ENCODE data around the gene KCNK15.
"Not testable (repeated sequence)": the region's sequence is repeated elsewhere in the genome, so short reads cannot be mapped to it uniquely, and the experiment has no call there.

KCNK15 gene

DNA sequence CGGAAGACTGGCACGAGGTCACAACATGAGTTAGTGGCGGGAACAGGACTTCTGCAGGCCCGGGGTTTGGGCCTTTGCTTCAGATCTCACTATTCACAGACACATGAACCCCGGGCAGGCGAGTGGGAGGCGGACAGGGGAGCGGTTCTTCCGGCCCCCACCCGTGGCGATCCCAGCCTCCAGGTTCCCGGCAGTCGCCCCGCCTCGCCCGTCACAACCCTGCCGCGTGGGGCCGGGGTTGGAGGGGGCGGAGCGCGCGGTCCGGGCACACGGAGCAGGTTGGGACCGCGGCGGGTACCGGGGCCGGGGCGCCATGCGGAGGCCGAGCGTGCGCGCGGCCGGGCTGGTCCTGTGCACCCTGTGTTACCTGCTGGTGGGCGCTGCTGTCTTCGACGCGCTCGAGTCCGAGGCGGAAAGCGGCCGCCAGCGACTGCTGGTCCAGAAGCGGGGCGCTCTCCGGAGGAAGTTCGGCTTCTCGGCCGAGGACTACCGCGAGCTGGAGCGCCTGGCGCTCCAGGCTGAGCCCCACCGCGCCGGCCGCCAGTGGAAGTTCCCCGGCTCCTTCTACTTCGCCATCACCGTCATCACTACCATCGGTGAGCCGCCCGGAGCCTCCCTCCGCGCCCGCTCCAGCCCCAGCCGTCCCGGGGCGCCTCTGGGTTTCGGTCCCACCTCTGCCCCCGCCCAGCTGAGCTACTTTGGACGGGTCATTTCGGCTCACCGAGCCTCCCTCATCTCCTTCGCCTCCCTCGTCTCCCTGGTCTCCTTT lies at the start of gene KCNK15:
Gene KCNK15, plus strand, starts transcription at position 268 of the 769 bp plus-strand sequence. Its CDS starts 46 bp downstream, at position 314.
- peak in 3 of 10 donors; percentile 80 to 89 (median 87) for DNase-seq
- intact Hi-C loops (cut with DNase I) = loop anchor here (2.0 to 5.0 kb wide), 2 partner anchors 67 to 121 kb away; partner anchors contain the start of gene RIMS4

DNA sequence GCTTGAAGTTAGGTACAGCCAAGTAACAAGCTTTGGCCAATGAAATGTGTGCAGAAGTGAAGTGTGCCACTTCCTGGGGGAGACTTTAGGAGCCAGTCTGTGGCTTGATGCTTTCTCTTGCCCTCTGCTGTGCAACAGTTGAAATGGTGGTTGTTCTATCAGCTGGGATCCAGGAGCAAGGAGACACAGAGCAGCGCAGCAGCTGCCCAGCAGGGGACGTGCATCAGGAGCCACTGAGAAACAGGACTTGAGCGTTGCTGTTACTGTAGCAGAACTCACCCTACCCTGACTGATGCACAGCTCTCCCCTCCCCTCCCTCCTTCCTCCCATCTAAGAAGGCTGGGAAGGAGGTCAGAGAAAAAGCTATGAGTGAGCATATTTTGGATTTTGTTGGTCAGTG lies 49.4 kb upstream of the KCNK15 start:
- DNase-seq = peak in 1 of 10 donors; percentile 36
- intact Hi-C loops (cut with DNase I) = no loop called here

DNA sequence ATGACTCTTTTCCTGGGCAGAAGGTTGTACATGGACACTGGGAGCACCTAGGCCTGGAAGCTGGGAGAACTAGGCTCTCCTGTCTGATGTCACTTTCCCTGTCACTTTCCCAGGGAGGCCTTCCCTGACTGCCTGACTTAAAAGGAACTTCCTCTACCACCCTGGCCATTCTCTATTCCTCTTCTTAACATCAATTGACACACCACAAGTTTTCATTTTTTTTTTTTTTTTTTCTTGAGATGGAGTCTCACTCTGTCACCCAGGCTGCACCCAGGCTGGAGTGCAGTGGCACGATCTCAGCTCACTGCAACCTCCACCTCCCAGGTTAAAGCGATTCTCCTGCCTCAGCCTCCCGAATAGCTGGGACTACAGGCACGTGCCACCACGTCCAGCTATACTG lies 48.6 kb upstream of the KCNK15 start:
- DNase-seq = peak in 1 of 10 donors; percentile 24
- intact Hi-C loops (cut with DNase I) = not testable (repeated sequence)

DNA sequence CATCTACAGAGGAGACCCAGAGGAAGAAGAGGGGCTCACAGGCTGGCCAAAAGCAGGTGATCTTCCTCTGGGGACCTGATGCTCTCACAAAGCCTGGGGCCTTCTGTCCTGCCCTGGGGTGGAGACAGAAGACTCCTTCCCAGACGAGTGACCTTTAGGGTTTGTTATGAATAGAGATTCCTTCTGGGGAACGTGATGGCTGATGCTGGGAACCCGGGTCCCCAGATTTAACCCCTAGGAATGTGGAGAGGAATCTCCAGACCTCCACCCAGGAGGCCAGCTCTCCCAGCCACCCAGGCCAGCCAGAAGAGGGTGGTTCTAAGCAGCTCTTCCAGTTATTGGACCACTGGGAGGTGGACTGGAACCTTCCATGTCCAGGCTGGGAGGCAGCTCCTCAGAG lies 47.3 kb upstream of the KCNK15 start:
- peak in 1 of 10 donors; percentile 39 for DNase-seq
- intact Hi-C loops (cut with DNase I) = no loop called here

DNA sequence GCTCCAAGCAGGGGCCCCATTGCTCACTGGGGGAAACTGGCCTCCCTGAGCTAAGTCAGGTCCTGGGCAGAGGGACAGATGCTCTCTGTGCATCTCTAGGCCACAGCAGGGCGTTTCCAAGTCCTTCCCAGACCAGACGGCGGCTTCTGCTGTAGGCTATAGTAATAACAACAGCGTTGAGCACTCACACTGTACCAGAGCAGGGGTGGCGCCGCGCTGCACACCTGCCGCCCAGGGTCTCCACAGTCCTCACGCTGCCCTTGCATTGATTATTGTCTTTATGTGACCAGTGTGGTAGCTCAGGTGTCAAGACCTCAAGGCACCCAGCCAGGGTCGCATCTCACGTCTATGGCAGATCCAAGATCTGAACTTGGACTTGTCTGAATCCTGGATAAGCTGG lies 45.4 kb upstream of the KCNK15 start:
- intact Hi-C loops (cut with DNase I) = no loop called here

DNA sequence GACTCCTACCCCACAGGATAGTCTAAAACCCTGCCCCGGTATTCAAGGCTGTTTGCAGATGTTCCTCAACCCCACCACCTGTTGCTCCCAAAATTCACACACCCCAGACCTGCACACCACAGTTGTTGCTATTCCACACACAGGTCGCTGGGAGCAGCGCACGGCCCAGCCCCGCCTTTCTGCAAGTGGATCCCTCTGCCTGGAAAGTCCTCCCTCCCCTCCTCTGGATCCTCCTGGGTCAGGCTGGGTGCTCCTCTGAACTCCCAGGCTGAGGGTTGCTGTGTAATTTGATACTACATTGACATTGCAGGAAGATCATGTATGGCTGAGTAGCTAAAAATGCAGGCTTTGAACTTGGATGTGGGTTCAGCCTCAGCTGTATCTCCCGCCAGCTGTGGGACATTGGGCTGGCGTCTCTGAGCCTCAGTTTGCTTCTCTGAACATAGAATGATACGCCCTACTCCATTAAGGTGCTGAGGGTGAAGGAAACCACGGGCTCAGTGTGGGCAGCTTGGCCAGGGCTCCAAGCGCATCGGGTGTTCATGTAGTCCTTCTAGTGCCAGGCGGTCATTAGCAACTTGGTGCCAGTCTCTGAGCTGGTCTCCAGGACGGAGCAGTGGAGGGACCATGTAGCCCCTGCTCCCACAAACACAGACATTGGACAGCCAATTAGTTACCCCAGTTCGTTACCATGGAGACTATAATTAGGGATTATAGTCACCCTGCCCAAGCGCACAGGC lies 44.4 kb upstream of the KCNK15 start:
- intact Hi-C loops (cut with DNase I) = no loop called here
- DNase-seq = peak in 2 of 10 donors; percentile 12 to 73

More for the DNA sequence above, 45.4 kb upstream of the KCNK15 start:
- DNase-seq = peak in 2 of 10 donors; percentile 53 to 57

DNA sequence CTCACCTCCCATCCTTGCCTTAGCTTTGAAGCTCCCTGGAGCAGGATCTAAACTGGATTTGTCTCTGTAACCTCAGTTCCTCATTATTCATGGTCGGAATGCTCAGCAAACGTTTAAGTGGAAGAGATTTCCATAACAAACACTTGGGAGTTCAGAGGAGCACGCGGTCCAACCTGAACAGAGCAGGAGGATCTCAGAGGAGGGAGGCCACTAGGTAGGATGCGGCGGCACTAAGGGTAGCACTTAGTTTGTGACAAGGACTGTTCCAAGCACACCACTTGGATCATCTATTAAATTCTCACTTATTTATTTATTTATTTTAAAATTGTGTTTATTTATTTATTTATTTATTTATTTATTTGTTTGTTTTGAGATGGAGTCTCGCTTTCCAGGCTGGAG lies 43.8 kb upstream of the KCNK15 start:
- DNase-seq = no peak
- intact Hi-C loops (cut with DNase I) = no loop called here

DNA sequence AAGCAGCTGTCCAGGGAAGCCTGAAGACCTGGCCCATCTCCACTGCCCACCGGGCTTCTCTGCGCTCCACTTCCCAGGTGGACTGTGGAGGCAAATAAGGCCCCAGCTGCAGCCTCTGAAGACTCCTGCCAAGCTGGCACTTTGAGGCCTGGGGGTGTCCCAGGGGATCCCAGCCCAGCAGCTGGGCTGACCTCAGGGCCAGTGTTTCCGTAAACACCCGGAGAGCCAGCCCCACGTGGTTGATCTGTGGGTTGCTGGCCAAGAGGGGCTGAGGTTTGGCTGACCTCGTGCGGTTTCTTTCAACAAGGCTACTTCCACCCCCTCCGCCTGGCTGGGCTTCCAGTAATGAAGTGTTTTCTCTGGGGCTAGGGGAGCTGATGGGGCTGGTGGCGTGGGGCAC lies 42.9 kb upstream of the KCNK15 start:
- peak; percentile 73 to 98 (median 80) for DNase-seq
- intact Hi-C loops (cut with DNase I) = no loop called here

DNA sequence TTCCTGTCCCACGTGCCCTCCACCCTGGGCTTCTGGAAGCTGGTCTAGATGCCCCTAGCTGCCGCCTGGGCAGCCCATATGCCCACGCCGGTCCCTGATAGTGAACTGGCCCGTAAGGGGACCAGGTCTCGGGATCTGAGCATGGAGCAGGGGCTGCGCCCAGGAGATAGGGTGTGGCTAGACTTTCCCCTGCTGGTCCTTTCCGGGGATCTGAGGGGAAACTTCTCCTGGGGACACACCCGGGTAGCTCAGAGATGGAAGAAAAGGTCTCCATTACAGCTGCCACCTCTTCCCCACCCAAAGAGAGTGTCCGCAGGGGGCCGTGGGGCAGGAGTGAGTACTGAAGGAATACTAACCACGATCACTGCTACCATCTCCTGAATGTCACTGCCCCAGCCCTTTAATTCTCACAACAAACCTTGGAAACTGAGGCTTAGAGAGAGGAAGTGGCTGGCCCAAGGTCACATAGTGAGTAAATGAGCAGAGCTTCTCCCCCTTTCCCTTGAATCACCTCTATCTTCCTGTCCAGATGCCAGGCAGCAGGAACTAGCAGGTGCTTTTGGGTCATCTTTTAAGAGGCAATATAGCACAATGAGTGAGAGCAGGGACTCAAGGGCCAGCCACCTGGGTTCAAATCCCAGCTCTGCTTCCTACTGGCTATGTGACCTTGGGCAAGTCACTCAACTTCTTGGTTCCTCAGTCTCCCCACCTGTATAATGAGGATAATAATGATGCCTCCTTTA lies 42.3 kb upstream of the KCNK15 start:
- intact Hi-C loops (cut with DNase I) = no loop called here
- DNase-seq = no peak

DNA sequence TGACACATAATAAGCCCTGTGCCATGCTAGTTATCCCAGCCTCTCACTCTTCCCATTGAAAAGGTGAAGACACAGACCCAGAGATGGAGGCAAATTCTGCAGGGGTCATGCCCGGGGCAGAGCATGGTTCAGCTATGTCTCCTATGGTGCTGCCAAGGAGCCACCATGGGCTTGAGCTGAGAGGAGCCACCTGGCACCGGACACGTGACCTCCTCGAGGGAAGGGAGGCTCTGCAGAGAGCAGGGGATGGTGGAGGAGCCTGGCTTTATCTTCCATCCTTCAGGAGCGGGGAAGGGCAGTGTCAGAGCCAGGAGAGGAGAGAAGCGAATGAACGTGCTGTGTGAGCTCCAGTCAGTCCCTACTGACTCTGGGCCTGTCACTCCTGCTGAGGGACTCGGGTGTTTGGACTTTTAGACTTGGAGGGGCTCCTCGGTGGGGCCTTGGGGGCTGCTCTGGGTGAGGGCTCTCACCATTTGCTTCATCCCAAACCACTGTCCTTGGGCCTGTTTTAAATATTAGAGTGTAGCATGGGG lies 41.6 kb upstream of the KCNK15 start:
- intact Hi-C loops (cut with DNase I) = no loop called here
- DNase-seq = peak in 1 of 10 donors; percentile 49

DNA sequence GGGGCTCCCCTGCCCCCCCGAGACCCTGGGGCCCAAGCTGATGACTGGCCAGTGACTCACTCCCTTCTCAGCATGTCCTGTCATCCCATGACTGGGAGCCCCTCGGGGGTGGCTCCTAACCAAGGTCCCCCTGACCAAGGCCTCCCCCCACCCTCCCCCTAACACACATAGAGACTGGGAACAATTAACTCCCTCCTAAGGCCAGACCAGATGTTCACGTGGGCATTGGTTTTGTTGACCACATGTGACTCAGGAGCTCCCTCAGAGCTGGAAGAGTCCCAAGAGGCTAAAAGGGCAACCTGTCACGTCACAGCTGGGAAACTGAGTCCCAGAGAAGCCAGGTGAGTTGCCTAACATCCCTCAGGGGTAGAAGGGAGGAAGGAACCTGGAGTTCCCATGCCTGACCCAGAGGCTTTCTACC lies 41.1 kb upstream of the KCNK15 start:
- DNase-seq = peak in 1 of 10 donors; percentile 58
- intact Hi-C loops (cut with DNase I) = no loop called here

DNA sequence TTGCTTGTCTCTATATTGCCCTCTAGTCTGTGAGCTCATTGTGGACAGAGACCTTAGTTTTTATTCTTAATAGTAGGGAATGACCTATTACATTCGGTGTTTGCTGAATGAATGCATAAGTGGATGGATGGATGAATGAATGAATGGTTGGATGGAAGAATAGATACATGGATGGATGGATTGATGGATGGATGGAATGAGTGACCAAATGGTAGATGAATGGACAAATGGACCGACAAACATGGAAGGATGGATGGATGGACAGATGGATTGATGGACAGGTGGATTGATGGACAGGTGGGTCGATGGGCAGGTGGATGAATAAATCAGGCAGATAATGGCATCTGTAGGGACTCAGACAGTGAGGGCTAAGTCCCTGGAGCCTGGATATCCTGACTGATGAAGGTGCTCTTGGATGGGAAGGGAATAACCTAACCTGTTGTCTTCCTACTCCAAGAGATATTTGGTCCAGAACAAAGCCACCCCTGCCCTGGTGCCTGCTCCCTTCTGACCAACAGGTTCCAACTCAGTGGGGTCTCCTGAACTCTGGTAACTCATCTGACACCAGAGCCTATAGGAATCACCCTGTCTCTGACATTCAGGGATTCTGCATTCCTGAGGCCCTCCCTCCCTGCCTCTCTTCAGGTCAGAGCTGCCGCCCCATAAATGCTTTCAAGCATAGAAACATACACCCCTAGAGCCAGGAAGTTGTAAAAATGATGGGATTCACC lies 40.1 kb upstream of the KCNK15 start:
- DNase-seq = peak in 1 of 10 donors; percentile 34
- intact Hi-C loops (cut with DNase I) = no loop called here

DNA sequence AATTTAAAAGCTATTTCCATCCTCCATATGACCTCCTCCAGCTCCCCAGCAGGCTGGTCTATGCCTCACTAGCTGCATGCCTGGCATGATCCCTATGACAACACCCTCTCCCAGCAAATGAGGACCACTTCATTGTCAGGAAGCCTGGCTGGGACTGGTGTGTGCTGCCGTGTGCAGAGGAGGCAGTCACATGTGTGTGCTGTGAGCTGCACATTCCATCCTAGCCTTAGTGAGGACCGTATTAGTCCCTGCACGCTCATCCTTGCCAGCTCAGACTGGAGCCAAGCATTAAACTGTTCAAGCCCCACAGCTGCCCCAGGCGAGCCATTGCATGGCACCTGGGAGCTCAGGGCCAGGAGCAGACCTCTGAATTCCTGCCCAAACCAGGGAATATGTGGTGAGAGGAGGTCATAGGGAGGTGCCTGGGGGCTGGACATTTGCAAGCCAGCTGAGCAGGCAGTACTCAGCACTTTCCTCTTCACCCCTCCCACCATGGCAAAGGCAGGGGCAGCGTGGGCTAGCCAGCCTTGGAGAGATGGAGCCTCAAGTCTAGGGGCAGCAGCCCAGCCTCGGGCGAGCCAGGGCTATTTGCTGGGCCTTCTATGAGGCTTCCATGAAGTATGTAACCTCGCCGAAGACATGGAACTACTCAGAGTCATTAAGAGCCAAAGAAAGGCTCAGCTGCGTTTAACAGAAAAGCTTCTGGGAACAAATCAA lies 39.2 kb upstream of the KCNK15 start:
- intact Hi-C loops (cut with DNase I) = no loop called here

DNA sequence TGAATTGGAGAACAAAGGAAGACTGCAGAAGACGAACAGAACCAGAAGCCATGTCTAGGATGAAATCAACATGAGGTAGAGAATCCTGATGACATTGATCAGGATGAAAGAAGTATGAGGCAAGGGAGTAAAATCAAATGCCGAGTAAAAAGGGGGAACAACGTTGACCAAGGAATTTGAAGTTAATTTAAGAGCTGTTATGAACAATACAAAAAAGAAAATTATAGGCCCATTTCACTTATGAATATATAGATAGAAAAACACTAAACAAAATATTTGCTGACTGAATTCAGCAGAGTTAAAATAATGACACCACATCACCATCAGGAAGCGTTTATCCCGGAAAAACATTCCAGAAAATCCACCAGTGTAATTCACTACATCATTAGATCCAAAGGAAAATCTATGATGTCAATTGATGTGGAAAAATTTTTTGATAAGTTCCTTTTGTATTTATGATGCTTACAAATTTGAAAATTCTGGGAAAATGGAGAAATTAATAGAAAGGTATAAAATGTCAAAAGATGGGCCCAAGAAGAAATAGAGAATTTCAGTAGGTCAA lies 38.6 kb upstream of the KCNK15 start:
- intact Hi-C loops (cut with DNase I) = no loop called here
- DNase-seq = no peak

More for the DNA sequence above, 39.2 kb upstream of the KCNK15 start:
- peak in 3 of 10 donors; percentile 30 to 72 (median 59) for DNase-seq

DNA sequence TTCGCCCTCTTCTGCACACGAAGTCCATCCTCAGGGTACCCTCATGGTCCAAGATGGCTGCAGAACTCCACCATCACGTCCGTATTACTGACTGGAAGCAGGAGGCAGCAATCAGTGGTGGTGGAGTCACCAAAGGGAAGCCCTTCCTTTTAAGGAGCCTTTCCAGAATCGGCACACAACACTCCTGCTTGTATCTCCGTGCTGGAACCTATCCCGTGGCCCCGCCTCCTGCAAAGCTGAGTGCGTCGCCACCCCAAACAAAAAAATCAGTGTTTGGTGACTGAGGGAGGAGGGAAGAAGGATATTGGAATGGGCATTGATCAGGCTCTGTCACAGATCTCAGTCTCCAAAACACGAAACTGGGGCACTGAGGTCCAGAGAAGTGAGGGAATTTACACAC lies 36.3 kb upstream of the KCNK15 start:
- intact Hi-C loops (cut with DNase I) = no loop called here
- DNase-seq = peak in 1 of 10 donors; percentile 49

DNA sequence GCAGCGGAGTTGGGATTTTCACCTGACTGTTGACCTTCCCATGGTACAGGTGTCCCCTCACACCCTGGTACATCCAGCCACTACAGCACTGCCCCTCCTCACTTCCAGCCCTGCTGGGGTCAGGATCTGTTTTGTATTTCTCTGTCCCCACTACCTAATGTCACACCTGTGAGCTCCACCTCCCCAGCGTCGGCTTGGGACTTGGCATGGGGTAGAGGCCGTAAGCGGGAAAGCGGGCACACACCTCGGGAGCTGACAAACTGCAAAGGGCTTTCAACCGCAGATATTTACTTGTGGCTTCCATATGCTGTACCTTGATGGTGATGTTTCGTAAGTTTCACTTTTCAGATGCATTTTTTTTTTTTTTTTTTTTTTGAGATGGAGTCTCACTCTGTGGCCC lies 35.9 kb upstream of the KCNK15 start:
- intact Hi-C loops (cut with DNase I) = no loop called here
- peak in 2 of 10 donors; percentile 27 to 42 for DNase-seq

DNA sequence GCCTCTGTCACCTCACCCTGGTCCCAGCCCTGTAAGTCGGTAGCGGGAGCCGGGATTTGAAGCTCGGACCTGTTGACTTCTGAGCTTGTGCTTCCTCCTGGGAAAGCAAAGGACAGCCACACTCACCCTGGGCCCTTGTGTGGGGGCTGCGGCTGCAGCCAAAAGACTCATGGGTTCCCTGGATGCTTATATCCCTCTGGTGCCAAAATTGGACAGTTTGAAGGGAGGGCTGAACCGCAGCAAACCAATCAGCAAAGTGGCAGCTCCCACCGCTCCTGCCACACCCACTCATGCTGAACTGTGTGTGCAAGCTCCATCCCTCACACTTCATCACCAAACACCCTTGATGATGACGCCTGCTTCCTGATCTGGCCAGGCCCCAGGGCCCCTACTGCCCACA lies 34.4 kb upstream of the KCNK15 start:
- peak in 1 of 10 donors; percentile 77 for DNase-seq
- intact Hi-C loops (cut with DNase I) = no loop called here

DNA sequence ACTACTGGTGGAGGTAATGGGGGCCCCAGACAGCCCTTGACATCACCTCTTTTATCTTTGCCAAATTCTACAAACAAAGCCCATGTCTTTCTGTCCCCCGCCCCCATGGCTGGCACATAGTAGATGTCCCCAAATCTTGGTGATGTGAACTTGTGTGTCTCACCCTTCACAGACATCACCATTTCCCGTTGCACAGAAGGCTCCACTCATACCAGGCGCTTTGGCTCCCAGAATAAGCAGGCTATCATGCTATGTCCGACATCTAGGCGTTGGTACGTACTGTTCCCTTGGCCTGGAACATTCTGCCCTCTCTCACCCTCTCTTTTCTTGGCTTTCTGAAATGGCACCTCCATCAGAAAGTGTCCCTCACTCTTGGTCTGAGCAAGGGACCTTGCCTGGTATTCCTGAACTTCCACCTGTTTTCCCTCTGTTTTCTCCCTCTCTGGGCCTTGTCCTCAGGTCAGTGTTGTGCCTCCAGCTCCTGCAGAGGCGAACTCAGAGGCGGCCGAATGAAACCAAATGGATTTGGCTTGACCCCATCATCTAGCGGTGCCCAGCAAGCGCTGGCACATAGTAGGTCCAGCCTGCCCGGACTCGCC lies 31.5 kb upstream of the KCNK15 start:
- DNase-seq = peak in 3 of 10 donors; percentile 33 to 50 (median 49)
- intact Hi-C loops (cut with DNase I) = no loop called here
